NCI-H82 treated with DMSO at 0.1 percent for 48 hours (cell line): ENCODE measurements around the gene COL9A2.
A peak's percentile ranks its signal among the peaks of the same experiment; 100 is the strongest.

Experiments used
- DNase-seq: peaks from one replicate; lab custom pipeline; 2025; ENCODE audit not compliant: unreplicated experiment; lab: John Stamatoyannopoulos, UW

The COL9A2 gene

GRCh38 chr1:40318970-40319621 is 2.0 kb upstream of the COL9A2 start:
- DNase-seq, result no peak

- no peak for DNase-seq
Measured at GRCh38 chr1:40318476-40318875, 1.4 kb upstream of the COL9A2 start.

GRCh38 chr1:40317394-40318074 is 448 bp upstream of the COL9A2 start:
- no peak for DNase-seq

DNA sequence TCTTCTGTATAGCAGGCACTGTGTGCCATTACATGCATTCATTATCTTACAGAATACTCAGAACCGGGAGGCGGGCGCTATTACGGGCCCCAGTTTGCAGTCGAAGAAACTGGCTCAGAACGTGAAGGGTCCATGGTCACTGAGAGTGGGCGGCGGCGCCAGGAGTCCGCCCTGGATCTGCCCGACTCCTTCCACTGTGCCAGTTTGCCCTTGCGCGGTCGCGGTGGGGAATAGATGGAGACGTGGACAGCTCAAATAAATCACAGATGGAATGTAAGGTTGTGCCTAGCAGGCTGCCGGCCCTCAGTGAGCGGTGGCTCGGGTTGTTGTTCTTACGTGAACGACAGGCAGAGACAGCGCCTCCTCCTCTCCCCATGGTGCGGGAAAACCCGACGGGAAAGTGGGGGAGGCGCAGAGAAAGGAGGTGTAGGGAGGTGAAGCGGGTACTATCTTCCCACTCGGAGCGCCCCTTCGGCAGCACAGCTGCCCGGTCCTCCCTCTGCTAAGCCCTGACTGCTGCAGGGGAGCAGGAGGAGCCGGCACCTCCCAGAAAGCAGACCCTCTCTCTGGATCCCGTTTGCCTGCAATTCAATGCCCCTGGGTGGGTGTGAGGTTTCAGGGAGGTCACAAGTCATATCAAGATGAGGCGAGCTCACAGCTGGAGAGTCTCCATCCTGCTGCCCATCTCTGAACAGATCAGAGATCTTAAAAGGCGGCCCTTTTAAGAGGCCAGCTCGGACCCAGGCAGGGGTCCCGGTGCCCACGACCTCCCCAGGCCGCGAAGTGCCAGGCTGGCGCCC is 1.1 kb downstream of the COL9A2 start:
- no peak for DNase-seq

DNA sequence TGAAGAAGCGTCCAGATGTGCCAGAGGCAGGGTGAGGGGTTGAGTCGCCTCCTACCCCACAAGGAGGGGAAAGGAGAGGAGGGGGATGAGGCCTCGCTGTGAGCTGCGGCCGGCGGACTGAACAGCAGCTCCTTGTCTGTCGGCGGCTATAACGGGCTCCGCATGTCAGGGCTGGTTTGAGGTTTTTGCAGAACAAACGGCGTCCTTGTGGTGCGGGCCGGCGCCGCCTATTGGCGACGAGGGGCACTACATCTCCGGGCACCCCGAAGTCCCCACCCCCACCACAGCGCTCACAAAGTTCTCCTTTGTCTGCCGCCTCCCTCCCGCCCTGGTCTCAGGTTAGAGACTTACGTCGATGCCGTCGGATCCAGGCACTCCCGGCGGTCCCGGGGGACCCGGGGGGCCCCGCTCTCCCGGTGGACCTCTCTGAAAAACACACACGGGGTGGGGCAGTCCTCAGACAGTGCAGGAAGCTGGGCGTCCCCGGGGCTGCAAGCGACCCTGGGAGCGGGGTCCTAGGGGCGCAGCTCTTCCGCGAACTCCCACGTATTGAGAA is 1.8 kb downstream of the COL9A2 start:
- peak; percentile 29 for DNase-seq

- no peak for DNase-seq
Measured at GRCh38 chr1:40314721-40315238, 2.3 kb downstream of the COL9A2 start.

GRCh38 chr1:40313958-40314720 is 2.9 kb downstream of the COL9A2 start:
- no peak for DNase-seq

DNA sequence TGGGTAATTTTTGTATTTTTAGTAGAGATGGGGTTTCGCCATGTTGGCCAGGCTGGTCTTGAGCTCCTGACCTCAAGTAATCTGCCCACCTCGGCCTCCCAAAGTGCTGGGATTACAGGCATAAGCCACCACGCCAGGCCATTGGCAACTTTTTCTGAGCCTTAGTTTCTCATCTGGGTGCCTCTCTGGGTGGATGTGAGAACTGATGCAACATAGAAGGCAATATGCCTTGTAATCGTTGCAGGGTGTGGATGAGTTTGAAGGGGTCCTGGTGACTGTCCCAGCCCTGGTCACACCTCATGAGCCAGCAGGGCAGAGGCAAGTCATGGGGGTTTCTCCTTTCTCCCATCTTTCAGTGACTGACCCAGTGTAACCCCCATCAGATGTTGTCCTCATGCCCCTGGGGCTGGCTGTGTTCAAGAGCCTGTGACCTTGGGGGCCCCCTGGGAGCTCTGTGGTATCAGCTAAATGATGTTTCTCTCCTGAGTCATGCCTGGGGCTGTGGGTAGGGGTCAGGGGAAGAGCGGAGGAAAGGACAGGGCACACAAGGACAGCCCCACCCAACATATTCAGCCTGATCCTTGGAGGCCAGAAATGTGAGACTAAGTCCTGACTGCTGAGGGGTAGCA is 3.6 kb downstream of the COL9A2 start:
- DNase-seq, result no peak

DNA sequence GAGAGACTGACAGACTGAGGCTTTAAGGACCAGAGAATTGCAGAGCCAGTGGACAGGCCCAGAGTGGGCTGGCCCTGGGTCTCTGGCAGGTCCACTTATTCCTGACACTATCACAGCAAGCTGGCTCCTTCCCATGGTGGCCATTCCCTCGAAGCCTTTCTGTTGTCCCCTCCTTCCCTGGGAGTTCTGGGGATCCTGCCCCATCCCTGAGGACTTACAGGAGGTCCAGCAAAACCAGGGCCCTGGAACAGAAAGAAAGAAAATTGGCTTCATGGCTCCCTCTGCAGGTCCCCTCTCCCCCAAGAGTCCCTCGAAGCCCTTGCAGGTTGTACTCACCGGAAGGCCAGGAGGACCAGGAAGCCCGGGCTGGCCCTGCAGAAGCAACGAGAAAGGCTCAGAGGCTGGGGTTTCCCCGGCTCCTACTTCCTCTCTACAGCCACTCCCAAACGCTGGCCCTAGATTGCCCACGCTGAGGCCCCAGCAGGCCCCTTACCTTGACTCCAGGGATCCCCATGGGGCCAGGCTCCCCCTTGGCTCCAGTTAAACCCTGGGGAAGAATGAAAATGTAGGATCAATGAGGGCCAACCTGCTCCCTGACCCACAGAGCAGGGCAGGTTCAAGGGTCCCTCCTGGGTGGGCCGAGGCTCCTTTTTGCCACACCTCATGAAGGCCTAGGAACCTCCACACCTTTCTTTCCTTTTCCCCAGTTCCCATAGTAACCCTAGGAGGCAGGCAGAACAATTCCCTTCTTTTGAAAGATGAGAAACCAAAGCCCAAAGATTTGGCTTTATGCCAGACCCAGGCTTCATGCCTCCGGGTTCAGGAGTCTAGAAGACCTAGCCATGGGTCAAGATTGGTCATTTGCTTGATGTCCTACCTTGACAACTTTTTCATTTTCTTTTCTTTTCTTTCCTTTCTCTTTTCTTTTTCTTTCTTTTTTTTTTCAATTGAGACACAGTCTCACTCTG is 4.6 kb downstream of the COL9A2 start:
- DNase-seq, result no peak

DNA sequence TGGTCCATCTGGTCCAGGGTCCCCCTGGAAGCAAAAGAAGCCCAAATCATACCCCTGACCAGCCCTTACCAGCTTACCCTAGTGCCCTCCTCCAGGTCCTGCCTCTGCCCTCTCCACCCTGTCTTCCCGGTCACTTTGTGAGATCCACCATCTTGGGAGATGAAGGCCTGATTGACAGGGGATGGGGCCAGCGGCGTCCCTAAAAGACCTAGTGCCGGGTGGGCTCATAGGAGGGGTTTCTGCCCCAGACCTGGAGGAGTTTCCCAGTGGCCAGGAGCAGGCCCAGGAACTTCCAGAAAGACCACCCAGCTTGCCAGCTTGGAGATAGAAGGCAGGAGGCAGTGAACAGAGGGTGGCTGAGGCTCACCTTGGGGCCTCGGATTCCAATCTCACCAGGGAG is 5.4 kb downstream of the COL9A2 start:
- no peak for DNase-seq

GRCh38 chr1:40310983-40311642 is 6.0 kb downstream of the COL9A2 start:
- no peak for DNase-seq

DNA sequence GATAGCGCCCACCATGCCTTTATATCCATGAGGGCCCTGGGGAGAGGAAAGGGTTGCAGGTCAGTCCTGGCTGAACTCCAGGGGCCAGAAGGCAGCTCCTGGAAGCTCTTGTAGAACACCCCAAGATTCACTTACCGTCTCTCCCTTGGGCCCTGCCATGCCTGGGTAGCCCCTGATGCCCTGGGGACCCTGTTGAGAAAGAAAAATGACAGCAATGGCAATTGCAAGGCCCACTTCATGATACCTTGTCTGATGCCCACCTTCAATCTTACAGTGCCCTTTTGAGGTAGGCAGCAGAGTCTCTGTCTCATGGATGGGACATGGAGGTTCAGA is 7.0 kb downstream of the COL9A2 start:
- DNase-seq, result no peak

GRCh38 chr1:40309374-40310128 is 7.5 kb downstream of the COL9A2 start:
- DNase-seq, result no peak

GRCh38 chr1:40308036-40308727 is 8.9 kb downstream of the COL9A2 start:
- DNase-seq, result no peak

GRCh38 chr1:40307186-40307585 is 9.9 kb downstream of the COL9A2 start:
- no peak for DNase-seq

DNA sequence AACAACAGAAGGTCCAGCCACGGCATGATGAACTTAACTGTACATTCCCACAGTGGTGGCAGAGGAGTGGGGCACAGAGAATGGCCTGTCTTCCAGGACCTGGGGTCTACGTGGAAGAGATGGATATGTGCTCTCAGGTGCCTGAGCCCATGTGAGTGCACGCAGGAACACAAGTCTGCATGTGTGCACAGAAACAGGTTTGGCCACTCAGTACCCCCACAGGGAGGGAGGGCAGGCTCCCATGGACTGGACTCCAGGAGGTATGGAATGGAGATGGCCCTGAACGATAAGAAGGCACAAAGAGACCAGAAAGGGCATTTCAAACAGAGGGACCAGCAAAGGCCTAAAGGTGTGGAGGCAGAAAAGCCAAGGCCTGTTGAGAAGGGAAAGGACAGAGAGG is 10.8 kb downstream of the COL9A2 start:
- no peak for DNase-seq

DNA sequence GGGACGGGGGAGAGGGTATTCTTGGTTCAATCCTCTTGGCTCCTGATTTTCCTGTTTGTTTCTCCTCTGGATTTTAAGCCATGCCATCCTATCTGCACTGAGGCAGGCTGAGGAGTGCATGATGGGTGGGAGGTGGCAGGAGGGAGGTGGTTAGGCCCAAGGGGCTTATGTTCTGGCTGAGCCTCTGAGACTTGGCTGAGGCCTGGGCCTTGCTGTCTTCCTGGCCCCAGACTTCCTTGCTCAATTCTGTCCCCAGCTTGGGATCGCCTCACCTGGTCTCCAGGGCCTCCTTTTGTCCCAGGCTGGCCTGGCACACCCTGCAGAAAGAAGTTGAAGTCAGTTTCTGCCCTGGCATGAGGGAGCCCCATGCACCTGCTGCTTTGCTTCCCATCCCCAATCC is 11.2 kb downstream of the COL9A2 start:
- no peak for DNase-seq

DNA sequence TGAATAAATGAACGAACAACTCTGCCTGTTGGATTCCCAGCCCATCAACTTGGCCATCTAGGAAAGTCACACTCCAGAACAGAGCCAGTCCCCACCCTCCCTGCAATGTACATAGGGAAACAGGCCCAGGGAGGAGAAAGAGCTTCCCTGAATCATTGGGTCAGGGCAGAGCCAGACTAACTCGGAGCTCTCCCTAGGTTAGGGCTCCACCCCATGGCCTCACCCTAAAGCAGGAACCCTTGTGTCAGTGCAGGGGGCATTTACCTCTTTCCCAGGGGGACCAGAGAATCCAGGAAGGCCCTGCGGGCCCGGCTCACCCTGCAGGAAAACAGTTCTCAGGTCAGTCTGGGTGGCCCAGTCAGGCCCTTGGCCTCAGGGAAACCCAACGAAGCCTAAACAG is 11.6 kb downstream of the COL9A2 start:
- DNase-seq, result no peak
